ENCODE measurements around the gene HNF4A. TPM values are rescaled to one million over a fixed set of nuclear protein-coding genes. Genes with fewer than 3 reads are reported as not detected.

The HNF4A gene
- total RNA-seq, 4 donors from 2014 or later = not detected

- intact Hi-C loops (cut with DNase I) = no loop called here
- no peaks in the 10 kb centered on the region for H3K9me3 ChIP-seq
- no peaks in the 10 kb centered on the region for H3K27me3 ChIP-seq
- no peak overlapping the region for H3K4me3 ChIP-seq (replicated peaks in 1 of 3)
- H3K4me1 ChIP-seq = no peaks in the 10 kb centered on the region
- no peak for TF ChIP-seq POLR2A (IDR thresholded peaks at IDR 0.05)
- TF ChIP-seq CTCF (IDR thresholded peaks at IDR 0.05) = no peak
- WGBS, 2 donors = 86 to 92% methylated on average over 9 to 14 of the region's 14 CpGs
- H3K36me3 ChIP-seq = no peaks in the 10 kb centered on the region
- H3K27ac ChIP-seq = no peak overlapping the region
- no peak for DNase-seq
Observed at GRCh38 chr20:44413575-44414345, 58.3 kb downstream of the HNF4A start.

- H3K9me3 ChIP-seq = no peaks in the 10 kb centered on the region
- H3K4me3 ChIP-seq (replicated peaks in 1 of 3) = no peak overlapping the region
- H3K4me1 ChIP-seq = no peaks in the 10 kb centered on the region
- no peak for DNase-seq
- H3K27me3 ChIP-seq = no peaks in the 10 kb centered on the region
- 80% methylated on average over 16 of the region's 16 CpGs for WGBS, 2 donors
- H3K36me3 ChIP-seq = no peaks in the 10 kb centered on the region
- no peak overlapping the region for H3K27ac ChIP-seq
- intact Hi-C loops (cut with DNase I) = no loop called here
- TF ChIP-seq CTCF (IDR thresholded peaks at IDR 0.05) (no peak), POLR2A (IDR thresholded peaks at IDR 0.05) (no peak)
Observed at GRCh38 chr20:44414346-44414714, 58.8 kb downstream of the HNF4A start.

- no peak overlapping the region for H3K4me3 ChIP-seq (replicated peaks in 1 of 3)
- H3K36me3 ChIP-seq = no peaks in the 10 kb centered on the region
- H3K27ac ChIP-seq = no peak overlapping the region
- H3K27me3 ChIP-seq = no peaks in the 10 kb centered on the region
- DNase-seq = no peak
- no peaks in the 10 kb centered on the region for H3K9me3 ChIP-seq
- H3K4me1 ChIP-seq = no peaks in the 10 kb centered on the region
- TF ChIP-seq POLR2A (IDR thresholded peaks at IDR 0.05) = no peak
- TF ChIP-seq CTCF (IDR thresholded peaks at IDR 0.05) = no peak
- intact Hi-C loops (cut with DNase I) = no loop called here
Observed at GRCh38 chr20:44414808-44415207, 59.3 kb downstream of the HNF4A start.

- H3K36me3 ChIP-seq = no peaks in the 10 kb centered on the region
- 76 to 81% methylated on average over 13 of the region's 13 CpGs for WGBS, 2 donors
Observed at GRCh38 chr20:44415833-44416715, 60.6 kb downstream of the HNF4A start.

More at GRCh38 chr20:44415833-44416715, 60.6 kb downstream of the HNF4A start:
- no peak for DNase-seq
- Histone ChIP-seq H3K4me3 (replicated peaks in 1 of 3) (no peak overlapping the region), H3K9me3 (no peaks in the 10 kb centered on the region), H3K4me1 (no peaks in the 10 kb centered on the region), H3K27me3 (no peaks in the 10 kb centered on the region), H3K27ac (no peak overlapping the region)
- TF ChIP-seq POLR2A (IDR thresholded peaks at IDR 0.05) = no peak
- TF ChIP-seq CTCF (IDR thresholded peaks at IDR 0.05) = no peak
- intact Hi-C loops (cut with DNase I) = no loop called here

Measured in thyroid gland (tissue), 4 donors.